HG03342 (cell line): ENCODE data around the gene SOX6.

Experiments used
- ATAC-seq: cut with Tn5 transposase; IDR thresholded peaks from one replicate; pipeline ENCODE4 v1.9.1; 2021; ENCODE audit warnings: mild to moderate bottlenecking, moderate library complexity; ENCODE audit not compliant: unreplicated experiment

The SOX6 gene

DNA sequence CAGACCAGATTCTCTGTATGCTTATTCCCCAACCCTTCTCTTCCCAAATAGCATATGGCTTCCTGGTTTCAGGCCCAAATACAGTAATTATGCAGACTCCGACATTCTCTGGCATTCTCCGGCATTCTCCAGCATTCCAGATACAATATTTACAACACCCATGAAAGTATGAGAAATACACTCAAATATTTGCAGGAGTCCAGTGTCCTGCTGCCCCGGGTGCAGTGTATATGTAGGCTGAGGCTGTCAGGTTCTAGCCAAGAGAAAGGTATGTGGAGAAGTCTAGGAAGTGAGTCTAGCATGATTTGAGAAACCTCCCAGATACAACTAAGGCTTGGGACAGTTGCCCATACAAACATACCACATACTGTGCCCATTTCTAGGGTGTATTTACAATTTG, 160.7 kb downstream of the SOX6 start:
- no peak for ATAC-seq

DNA sequence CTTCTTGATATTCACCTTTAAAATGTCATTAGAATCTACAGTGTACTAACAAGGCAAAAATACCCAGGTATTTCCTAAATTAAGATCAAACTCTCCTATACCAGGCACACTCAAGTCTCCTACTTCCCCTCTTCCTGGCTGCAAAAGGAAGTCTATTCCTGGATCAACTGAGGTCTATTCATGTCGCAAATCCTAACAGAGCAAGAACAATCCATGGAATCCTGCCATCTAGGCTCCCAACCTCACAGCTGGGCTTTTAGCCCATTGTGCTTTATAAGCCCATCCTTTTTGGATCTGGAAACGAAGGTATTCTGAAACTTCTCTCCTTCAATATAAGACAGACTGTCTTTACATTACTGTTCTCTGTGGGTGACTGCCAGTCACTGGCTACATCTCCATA, 161.8 kb downstream of the SOX6 start:
- no peak for ATAC-seq

DNA sequence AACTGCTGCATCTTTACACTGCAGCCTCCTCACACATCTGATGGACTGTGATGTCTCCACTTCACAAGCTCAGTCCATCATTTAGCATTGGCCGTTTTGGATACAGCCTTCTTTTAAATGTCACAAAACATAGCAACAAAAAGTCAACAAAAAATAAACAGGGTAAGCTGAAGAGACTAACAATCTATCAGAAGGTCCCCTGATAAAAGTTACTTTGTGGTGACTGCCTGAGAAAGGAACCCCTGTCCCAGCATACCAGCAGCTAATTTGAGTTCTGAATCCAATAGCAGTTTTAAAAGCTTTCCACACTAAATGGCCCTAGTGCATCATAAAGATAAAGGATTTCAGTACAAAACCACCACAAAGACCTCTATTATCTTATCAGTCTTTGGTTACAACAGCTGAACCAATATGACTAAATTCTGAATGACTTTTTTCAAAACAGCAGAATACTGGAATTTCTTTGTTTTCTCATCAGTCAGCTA, 162.4 kb downstream of the SOX6 start:
- no peak for ATAC-seq

DNA sequence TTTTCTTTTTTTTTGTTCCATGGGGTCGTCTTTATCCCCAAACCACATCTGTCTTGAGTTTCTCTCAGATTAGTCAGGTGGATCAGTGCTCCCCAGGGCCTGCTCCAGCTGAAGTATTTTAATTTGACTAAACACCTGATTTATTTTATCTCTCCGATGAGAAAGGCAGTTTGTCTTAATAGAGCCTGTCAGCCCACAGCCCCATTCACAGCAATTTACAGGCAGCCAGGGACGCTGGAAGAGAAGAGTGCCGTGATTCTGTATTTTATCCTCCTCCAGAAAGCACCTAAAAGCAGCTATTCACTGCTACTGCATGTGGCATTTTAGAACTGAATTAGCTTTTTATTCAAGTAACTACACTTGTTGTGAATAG, 164.5 kb downstream of the SOX6 start:
- no peak for ATAC-seq

DNA sequence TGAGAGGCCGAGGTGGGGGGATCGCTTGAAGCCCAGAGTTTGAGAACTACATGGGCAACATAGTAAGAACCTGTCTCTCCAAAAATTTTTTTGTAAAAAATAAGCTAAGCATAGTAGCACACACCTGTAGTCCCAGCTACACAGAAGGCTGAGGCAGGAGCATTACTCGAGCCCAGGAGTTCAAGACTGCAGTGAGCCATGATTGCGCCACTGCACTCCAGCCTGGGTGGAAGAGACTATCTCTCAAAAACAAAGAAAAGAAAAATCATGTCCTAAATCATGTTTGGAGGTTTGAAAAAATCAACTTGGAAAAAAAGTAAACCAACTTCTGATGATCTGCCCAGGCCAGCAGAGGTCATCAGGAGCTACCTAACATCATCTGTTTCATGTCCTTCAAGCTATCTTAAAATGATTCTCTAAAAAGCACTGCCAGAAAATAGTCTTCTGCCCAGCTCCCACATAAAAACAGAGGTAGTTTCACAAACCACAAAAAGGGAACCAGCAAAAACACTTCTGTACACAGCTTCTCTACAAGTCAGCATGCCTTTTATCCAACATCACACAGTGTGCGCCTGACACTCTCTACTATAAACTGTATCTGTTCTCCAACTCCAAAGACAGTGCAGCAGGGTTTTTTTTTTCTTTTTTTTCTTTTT, 165.0 kb downstream of the SOX6 start:
- no peak for ATAC-seq

DNA sequence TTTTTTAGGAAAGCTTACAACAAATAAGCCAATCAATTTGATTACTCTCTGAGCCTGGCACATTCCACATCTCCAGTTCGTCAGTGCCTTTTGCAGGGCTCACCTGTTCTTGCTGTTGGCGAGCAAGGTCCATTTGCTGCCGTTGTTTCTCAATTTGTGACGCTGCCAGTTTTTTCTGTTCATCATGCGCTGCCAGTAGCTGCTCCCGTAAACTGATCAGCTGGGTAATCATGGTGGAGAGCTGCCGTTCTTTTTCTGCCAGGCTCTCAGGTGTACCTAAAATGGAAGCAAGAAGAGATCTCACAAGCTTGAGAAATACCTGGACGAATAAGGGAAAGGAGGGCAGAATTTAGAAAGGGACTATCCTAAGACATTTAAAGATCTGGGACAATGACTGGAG, 169.7 kb downstream of the SOX6 start:
- no peak for ATAC-seq

DNA sequence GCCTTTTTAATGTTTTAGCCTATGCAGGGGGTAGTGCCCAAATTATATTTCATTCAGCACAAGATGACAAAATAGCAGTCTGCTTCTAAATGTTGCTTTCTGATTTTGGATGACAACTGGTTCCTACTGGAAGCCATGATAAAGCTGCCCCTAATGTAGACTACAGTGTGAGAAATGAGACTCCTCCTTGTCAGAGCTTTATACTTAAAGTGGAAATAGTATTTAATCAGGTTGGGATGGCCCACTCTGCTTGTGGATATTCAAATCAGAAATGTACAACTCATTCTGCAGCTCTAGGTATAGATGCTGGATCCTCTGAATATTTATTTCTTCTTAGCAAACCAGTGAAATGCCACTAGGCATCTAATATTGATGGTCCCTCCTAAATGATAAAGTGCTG, 171.3 kb downstream of the SOX6 start:
- no peak for ATAC-seq

DNA sequence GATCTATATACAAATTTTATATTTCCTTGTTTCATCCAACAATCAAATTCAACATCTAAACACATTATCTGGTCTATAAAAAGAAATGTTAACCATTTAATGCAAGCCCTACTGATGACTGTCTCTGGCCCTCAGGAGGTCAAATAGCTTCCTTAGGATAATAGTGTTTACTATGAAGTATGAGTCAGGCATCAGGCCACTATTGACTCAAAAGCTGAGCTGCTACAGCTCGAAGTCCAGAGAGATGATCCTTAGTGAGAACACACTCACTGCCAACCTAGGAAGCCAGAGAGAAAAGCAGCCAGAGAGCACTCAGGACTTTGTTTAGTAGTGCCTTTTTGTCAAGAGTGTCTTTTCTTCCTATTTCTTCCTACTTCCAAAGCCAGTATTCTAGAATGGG, 171.8 kb downstream of the SOX6 start:
- ATAC-seq, result no peak

DNA sequence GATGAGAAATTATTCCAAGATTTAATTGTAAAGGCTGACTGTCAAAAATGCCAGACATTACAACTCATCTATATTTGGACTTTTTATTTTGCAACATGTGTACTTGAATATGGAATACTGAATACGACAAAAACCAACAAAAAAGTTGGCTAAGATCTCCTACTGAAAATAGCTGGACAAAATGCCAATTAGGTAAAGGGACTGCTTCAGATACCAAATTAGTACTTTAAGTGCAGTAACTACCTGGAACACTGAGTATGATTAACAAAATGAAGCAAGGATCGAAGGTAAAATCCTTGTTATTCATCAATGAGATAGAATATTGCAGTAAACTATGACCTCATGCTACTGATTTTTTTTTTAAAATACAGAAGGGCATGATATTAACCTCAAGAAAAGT, 173.8 kb downstream of the SOX6 start:
- ATAC-seq, result no peak

DNA sequence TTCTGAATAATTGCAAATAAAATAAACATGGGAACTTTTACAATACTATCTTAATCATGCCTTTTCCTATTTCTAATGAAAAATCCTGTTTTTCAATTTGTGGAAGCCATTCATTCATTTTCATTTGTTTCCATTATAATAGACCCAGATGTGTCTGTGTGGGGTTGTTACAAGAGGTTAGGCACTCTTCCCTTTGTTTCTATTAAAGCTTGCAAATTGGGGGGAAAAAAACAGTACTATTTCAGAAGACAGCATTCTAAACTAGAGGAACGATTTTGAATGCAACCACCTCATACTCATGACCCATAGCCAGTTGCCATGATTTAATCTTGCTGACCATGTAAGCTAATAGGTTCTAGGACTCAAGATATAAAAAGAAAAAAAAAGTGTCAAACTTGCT, 175.5 kb downstream of the SOX6 start:
- ATAC-seq, result no peak

DNA sequence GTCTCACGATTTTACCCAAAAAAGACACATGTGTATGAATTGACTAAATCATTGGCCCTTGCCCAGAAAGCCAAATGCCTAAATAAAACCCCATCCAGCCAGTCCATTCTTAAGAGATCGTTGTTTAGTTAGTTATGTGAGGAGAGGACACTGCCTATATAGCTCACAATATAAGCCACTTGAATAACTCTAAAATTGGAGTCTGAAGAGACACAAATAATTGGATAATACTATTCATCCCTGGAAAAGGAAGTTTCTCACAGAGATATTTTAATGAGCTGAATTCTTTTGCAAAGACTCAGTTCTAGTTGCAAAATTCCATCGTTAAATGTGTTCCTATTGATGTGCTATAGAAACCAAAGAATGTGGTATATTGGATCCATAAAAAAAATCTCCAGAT, 176.7 kb downstream of the SOX6 start:
- no peak for ATAC-seq

DNA sequence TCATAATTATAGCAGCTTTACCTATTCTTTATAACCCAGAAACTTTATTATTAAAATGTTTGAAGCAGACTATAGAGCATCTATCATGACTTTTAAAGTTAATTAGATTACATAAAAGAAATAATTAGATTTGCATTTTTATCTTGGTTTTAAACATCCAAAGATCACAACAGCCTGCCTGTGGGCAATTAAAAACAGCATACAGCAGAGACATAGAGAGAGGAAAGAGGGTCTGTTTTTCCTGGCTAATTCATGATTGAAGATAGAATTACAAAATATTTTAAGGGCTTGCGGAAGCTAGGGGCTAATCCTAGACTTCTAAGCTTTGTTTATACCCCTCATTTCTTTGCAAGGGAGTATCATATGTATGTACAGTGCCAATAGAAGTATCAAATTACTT, 178.1 kb downstream of the SOX6 start:
- ATAC-seq, result no peak

DNA sequence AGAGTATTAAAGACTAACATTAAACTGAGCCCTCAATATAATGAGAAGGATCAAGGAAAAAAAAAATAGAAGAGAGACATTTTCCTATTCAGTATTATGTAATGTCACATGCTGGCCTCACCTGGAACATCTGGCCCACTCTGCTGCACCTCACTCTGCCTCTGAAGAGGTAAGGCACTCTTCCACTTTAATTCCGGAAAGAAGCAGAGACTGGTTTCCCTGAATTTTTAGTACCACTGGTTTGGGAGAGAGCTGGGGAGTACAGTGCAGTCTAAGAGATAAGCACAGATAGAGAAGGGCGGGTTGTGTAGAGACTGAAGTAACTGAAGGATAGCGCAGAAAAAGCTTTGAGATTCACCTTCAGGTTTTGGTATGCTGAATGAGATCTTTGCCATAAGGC, 178.7 kb downstream of the SOX6 start:
- ATAC-seq, result no peak

DNA sequence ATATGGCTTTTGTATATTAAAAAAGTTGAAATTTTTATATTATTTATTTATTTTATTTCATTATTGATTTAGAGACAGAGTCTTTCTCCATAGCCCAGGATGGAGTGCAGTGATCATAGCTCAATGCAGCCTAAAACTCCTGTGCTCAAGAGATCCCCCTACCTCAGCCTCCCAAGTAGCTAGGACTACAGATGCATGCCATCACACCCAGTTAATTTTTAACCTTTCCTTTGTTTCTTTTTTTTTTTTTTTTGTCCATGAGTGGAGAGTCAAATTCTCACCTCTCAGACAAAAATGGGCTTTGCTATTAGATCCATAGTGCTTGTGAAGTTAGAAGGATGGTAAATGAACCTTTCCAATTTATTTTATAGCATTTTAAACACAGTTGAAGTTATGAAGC, 182.5 kb downstream of the SOX6 start:
- no peak for ATAC-seq

DNA sequence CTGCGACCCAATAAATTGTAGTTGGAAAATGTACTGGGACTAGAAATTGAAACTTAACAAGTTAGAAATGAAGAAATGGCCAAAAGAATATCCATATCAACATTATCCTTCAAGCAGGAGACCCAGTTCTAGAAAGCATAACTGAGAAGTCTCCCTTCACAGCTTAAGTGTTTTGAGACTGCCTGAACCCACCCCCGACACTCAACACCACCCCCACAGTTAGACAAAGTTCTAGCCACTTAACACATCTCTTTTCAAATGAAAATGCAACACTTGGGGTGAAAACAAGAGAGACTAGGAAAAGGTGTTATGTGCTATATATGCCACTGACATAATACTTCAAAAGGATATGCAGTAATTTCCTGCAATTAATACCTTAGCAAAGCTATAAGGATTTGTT, 184.5 kb downstream of the SOX6 start:
- no peak for ATAC-seq

DNA sequence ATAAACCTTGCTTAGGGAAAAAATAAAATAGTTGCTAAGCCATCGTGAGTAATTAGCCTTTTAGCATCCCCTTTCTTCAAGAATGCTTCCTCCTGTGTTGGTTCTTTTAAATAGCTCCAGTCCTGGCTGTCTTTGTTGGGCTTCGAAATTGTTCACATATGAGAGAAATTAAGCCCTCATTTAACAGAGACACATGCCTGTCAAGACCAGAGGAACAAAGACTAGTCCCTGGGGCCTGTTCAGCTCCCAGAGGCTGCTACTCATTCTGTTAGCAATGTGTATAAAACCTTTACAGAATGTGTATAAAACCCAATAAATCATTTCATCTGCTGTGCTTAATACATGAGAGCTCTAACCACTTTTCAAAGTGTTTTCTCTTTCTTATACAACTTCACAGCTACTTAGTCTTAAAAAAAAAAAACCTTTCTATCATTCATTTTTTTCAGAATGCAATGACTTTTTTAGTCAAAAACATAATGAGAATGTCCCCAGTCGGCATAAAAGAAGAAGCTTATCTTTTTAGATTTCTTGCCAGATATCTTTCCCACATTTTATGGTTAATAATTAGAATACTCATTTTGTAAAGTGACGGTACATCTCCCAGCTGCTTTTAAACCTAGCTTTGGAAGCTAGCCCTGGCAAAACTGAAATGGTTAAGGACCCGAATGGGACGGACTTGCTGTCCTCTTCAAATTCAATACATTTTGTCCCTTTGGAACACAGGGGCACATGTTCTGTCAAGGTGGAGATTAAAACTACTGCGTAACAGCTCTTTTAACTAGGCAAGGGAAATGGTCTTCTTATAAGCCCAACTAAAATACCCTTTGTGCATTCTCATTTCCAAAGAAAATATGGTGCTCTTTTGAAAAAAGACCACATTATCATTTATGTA, 186.1 kb downstream of the SOX6 start:
- no peak for ATAC-seq

DNA sequence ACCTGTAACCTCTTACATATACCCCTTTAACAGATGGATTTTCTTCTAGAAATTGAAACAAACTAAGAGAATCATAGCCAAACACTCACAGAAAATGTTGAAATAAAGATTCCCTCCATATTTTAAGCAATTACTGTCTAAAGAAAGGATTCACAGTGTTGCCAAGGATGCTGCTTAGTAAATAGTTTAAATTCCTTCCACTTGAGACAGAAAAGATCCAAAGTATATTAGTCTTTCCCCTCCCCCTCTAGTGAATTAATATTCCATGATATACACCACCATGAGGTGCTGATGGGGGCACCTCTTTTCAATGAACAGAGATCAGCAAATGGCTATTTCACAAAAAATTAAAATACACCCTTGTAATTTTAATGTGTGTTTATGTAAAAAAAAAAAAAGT, 186.8 kb downstream of the SOX6 start:
- ATAC-seq, result no peak

DNA sequence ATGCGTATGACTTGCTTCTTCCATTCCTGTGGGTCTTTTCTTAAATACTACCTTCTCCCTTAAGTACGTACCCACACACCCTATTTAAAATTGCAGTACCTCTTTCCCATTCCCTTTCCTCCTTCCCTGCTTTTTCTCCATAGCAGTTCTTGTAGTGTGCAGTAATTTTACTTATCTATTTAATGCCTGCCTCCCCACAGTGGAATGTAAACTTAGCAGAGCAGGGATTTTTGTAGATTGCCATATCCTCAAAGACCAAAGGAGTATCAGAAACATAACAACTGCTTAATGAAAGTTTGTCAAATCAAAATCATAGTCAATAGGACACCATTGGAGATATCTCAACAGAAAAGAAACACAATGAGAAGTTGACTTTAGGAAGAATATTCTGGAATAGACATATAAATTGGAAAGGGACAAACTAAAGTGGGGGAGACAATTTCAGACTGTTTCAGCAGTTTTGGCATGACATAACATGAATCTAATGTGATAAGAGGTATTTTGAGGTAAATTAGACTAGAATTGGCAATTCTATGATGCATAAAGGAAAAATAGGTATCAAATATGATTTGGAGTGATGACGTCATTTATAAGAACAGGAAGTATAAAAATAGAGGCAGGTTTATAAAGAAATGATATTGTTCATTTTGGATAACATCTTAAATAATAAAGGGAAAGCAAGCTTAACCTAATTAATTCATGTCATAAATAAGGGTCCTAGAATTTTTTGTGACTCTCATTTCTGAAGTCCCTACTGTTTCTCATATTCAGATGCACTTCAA, 188.4 kb downstream of the SOX6 start:
- no peak for ATAC-seq

DNA sequence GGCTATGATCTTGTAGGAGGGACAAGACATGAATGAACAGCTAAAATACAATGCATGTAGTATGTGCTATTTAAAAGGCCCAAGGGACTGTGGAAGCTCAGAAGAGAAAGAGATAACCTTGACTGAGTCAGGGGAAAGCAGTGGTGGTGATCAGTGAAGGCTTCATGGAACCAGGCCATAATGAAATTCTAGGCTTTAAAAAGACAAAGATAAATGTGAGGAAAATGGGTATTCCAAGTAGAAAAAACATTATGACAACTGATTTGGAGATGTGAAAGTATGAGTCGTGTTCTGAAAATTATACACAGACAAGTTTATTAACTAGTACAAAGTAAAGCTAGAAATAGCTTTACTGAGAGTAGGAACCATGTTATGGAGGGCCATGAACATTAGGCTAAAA, 189.8 kb downstream of the SOX6 start:
- no peak for ATAC-seq

DNA sequence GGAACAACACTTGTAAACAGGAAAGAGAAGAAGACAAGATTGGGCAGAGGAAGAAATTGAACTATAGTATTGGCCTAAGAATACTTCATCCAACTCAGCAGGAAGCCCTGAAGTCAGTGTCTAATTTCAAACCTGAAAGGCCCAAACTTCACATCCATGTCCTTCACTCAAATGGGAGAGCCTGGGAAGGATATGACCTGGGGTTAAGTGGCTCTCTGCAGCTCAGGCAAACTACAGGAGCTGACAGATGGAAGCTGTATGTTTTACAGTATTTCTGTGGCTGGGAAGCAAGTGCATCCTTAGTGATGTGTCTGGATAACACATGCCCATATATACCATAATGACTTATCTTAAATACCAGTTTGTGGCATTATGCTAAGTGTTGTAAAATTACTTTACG, 196.2 kb downstream of the SOX6 start:
- no peak for ATAC-seq

DNA sequence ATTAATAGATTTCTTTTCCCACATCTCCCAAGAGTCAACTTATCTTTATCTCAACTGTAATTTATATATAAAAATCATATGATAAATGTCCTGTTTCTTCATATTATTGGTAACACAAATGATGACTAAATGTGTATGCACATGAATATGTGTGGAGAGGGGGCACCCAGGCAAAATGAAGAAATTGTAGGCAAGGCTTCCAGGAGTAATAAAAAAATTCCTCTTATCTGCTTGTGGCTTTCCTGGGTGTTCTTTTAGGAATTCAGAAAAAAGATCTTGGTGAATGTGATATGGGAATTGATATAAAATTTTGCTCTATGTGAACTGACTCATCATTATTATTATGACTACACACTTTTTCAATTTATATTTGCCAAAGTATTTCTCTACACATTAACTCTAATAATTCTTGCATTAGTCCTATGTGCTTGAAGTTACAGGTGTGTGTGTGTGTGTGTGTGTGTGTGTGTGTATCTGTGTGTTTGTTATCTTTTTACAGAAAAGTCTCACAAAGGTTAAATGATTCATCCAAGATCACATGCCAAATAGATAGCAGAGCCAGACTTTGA, 197.8 kb downstream of the SOX6 start:
- no peak for ATAC-seq
